HUDEP-2 (cell line): ENCODE measurements around the gene GRIN2B.
A peak's percentile ranks its signal among the peaks of the same experiment; 100 is the strongest.

Experiments used
- DNase-seq, 76 experiments: peaks; one replicate each; lab custom pipeline; 2025; ENCODE audit not compliant: unreplicated experiment in 76 of 76; lab: John Stamatoyannopoulos, UW

Gene GRIN2B

GRCh38 chr12:13981296-13981962 lies at the start of gene GRIN2B:
Gene GRIN2B (minus strand): TSS chr12:13981602. CDS start chr12:13866208, 115,394 bp downstream.
- DNase-seq, result no peak

GRCh38 chr12:14026537-14026936 lies 45.1 kb upstream of the GRIN2B start:
- no peak for DNase-seq

DNA sequence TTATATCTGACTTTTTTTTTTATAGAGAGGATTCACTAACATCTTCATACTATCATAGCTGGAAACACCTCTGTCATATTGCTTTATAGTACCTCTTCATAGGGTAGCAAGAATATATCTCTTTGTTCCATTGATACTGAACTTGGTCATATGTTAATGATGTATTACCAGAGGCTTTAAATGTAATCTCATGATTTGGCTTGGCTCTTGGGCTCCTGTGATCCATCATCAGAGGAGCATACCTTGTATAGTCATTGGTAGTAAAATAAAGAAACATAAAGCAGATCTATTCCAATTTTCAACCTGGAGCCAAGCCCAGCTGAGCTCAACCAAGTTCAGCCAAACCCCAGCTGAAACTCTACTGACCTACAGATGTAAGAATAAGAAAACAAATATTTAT lies 43.2 kb upstream of the GRIN2B start:
- no peak for DNase-seq

GRCh38 chr12:14018080-14018479 lies 36.7 kb upstream of the GRIN2B start:
- DNase-seq, result no peak

DNA sequence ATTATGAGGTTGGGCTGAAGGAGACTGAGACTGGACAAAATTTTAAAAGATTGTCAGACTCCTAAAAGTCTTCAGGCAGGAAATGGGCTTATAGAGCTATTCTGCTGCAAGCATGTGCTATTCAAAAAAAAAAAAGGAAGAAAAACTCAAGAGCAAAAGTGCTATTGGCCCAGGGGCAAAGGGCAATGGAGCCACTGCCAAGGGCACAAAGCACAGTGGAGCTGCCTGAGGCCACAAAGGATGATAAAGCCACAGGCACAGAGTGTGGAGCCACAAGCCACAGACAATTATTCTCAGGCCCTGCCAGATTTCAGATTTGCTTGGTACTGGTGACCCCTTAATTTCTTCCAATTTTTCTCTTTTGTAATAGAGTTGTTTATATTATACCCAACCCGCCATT lies 29.6 kb upstream of the GRIN2B start:
- no peak for DNase-seq

- DNase-seq, result no peak
Measured at GRCh38 chr12:14007639-14008038, 26.2 kb upstream of the GRIN2B start.

- DNase-seq, result no peak
Measured at GRCh38 chr12:13992585-13992984, 11.2 kb upstream of the GRIN2B start.

GRCh38 chr12:13992106-13992505 lies 10.7 kb upstream of the GRIN2B start:
- DNase-seq, result no peak

DNA sequence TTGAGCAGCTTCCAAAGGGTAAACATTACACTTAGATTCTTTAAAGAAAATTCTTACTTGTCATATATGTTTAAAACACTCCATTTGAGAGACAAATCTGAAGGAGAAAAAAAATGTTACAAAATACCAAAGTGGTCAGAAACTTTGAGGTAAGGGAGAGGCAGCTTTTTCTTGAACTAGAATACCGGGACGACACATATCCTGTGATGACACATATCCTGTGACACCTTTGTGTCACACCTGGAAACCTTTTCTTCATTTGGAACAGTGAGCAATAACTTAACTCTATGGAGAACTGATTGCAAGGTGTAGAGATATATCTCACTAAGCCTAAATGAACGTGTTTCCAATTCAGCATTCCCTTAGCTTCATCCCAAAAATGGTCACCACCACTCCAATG lies 4.6 kb upstream of the GRIN2B start:
- DNase-seq, result no peak

DNA sequence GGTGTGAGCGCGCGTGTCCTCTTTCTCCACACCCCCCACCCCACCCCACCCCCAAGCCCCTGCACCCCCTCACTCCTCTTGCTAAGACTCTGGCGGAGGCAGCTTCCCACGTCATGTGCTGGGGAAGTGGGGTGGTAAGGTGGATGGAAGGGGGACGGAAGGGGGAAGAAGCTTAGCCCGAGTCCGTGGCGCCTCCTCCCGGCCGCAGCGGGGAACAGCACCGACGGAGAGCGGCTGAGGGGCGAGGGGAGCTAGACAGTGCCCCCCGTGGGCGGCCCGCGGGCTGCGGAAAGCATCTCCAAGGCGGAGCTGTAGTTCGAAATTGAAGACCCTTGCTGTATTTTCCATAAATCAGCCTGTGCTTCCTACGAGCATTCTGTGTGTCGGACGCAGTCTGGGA lies 588 bp upstream of the GRIN2B start:
- no peak for DNase-seq

GRCh38 chr12:13980538-13981295 lies 685 bp downstream of the GRIN2B start:
- DNase-seq, result no peak

GRCh38 chr12:13979772-13980378 lies 1.5 kb downstream of the GRIN2B start:
- DNase-seq, result no peak

DNA sequence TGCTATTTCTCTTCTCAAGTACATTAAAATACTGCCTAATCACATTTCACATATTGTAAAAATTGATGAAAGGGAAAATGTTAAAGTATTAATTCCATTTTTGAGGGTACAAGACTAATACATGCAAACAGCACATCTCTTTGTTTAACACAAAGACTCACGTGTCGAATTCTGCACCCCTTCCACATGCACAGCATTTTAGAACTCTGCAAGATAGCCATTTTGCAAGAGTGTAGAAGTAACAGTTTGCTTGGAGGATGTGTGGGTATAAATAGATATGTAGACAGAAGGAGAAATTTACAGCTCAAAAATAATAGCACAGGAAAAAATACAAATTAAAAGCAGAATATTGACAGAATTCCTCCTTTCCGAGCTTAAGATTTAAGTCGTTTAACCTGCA lies 2.5 kb downstream of the GRIN2B start:
- DNase-seq, result no peak

GRCh38 chr12:13976880-13977279 lies 4.5 kb downstream of the GRIN2B start:
- DNase-seq, result no peak

- DNase-seq, result no peak
Measured at GRCh38 chr12:13976028-13976584, 5.3 kb downstream of the GRIN2B start.

DNA sequence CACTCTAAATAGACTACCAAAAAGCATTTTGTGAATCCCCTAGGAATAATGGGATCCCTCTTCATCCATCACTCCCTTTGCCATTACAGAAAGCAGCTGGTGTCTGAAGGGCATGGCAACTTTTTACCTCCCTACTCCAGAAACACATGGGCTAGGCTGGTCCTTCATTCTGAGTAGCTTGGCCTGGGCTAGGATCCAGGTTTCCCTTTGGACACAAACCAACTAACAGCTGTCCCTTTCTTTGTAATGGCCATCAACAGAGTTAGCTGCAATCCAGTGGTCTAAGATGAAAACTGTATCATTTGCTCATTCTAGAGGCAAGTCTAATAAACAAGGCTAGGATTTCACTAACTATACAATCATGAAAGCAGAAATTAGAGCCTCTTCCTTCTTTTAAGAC lies 7.4 kb downstream of the GRIN2B start:
- DNase-seq, result no peak

GRCh38 chr12:13970803-13971202 lies 10.6 kb downstream of the GRIN2B start:
- no peak for DNase-seq

- DNase-seq, result no peak
Measured at GRCh38 chr12:13968281-13968680, 13.1 kb downstream of the GRIN2B start.

DNA sequence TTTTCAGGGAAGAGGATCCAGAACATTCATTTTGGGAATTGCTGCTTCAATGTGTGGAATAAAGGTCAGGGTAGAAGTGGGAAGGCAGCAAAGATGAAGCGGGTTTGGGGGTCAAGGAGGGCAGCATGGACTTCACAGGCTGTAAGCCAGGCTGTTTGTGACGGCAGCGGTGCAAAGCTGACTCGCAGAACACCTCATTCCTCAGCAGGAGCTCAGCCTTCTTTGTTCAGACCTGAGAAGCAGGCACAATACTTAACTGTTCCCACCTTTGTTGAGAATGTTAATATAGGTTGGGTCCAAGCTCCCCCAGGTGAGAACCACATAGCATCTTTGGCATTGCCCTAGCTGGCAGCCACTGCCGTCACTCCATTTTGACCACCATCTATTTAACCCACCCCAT lies 16.7 kb downstream of the GRIN2B start:
- no peak for DNase-seq

GRCh38 chr12:13962699-13963098 lies 18.7 kb downstream of the GRIN2B start:
- DNase-seq, result peak in 4 of 76 experiments; percentile 2 to 11 (median 4)

DNA sequence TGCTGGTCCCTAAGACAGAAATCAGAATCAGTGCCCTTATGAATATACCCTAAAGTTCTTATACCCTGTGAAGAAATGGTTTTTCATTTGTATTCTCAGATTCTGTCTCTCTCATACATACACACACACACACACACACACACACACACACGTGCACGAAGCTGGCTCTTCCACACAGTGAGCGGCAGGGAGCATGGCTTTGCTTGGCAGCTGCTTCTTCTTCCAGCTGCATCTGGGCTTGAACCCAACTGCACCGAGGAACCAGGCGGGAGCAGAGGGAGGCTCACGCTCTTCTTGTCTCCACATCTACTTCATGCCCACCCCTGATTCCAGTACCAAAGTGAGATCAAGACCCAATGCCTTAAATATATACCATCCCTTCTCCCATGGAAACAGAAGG lies 19.4 kb downstream of the GRIN2B start:
- no peak for DNase-seq
